ENCODE results near the gene GPRC5C.

- TF ChIP-seq ZBTB33 (IDR thresholded peaks at IDR 0.05) (no peak), YY1 (IDR thresholded peaks at IDR 0.05) (no peak), CTCF (IDR thresholded peaks at IDR 0.05; ENCODE audit: low read depth, low read length, missing input control) (no peak), JUND (IDR thresholded peaks at IDR 0.05) (no peak), RAD21 (IDR thresholded peaks at IDR 0.05) (no peak), FOXA1 (IDR thresholded peaks at IDR 0.05) (no peak), GABPA (IDR thresholded peaks at IDR 0.05 in 1 of 2, conservative IDR thresholded peaks at IDR 0.05 in 1 of 2) (no peak), TAF1 (conservative IDR thresholded peaks at IDR 0.05) (no peak), SP1 (IDR thresholded peaks at IDR 0.05) (no peak)
- TF ChIP-seq, protein P1, sequence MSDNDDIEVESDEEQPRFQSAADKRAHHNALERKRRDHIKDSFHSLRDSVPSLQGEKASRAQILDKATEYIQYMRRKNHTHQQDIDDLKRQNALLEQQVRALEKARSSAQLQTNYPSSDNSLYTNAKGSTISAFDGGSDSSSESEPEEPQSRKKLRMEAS (IDR thresholded peaks at IDR 0.05) = no peak
These were observed 29.7 kb downstream of the GPRC5C start for GRCh38 chr17:74461611-74462010.

Measured in liver (tissue), 3 donors.